HG03108 (cell line): Measurements from ENCODE around the gene PDGFD.

Experiments used
- ATAC-seq: cut with Tn5 transposase; IDR thresholded peaks from one replicate; pipeline ENCODE4 v1.9.1; 2021; ENCODE audit warnings: moderate library complexity; ENCODE audit not compliant: unreplicated experiment

The PDGFD gene

GRCh38 chr11:103927535-103927934 lies 236.4 kb downstream of the PDGFD start:
- no peak for ATAC-seq

- ATAC-seq, result no peak
Observed at GRCh38 chr11:103926990-103927389, 237.0 kb downstream of the PDGFD start.

GRCh38 chr11:103924166-103925013 lies 239.6 kb downstream of the PDGFD start:
- no peak for ATAC-seq

GRCh38 chr11:103923451-103923931 lies 240.5 kb downstream of the PDGFD start:
- no peak for ATAC-seq

GRCh38 chr11:103920933-103921332 lies 243.0 kb downstream of the PDGFD start:
- no peak for ATAC-seq

- ATAC-seq, result no peak
Observed at GRCh38 chr11:103920449-103920848, 243.5 kb downstream of the PDGFD start.

- no peak for ATAC-seq
Observed at GRCh38 chr11:103910721-103911120, 253.2 kb downstream of the PDGFD start.

- no peak for ATAC-seq
Observed at GRCh38 chr11:103907548-103908455, 256.1 kb downstream of the PDGFD start.

- no peak for ATAC-seq
Observed at GRCh38 chr11:103907136-103907535, 256.8 kb downstream of the PDGFD start.

- no peak for ATAC-seq
Observed at GRCh38 chr11:103906291-103906867, 257.6 kb downstream of the PDGFD start.

GRCh38 chr11:103904324-103904667 lies 259.7 kb downstream of the PDGFD start:
- peak; percentile 71 for ATAC-seq

- peak; percentile 84 for ATAC-seq
Observed at GRCh38 chr11:103903621-103904323, 260.2 kb downstream of the PDGFD start.

GRCh38 chr11:103902994-103903393 lies 261.0 kb downstream of the PDGFD start:
- ATAC-seq, result no peak

- ATAC-seq, result no peak
Observed at GRCh38 chr11:103901656-103902055, 262.3 kb downstream of the PDGFD start.

GRCh38 chr11:103898577-103899336 lies 265.2 kb downstream of the PDGFD start:
- ATAC-seq, result peak; percentile 65

- ATAC-seq, result peak; percentile 41
Observed at GRCh38 chr11:103898065-103898464, 265.9 kb downstream of the PDGFD start.

GRCh38 chr11:103897160-103897936 lies 266.6 kb downstream of the PDGFD start:
- ATAC-seq, result no peak

- no peak for ATAC-seq
Observed at GRCh38 chr11:103895106-103895505, 268.8 kb downstream of the PDGFD start.

GRCh38 chr11:103894673-103895072 lies 269.3 kb downstream of the PDGFD start:
- ATAC-seq, result no peak
